Non-pigmented ciliary epithelial cell (primary cell): ENCODE results near the gene CBX5.
"Not testable (repeated sequence)": the region's sequence is repeated elsewhere in the genome, so short reads cannot be mapped to it uniquely, and the experiment has no call there.

Experiments used
- DNase-seq: peaks from one replicate; pipeline ENCODE4 v3.0.0-alpha.2; 2010; ENCODE audit warnings: low read depth

Gene CBX5

DNA sequence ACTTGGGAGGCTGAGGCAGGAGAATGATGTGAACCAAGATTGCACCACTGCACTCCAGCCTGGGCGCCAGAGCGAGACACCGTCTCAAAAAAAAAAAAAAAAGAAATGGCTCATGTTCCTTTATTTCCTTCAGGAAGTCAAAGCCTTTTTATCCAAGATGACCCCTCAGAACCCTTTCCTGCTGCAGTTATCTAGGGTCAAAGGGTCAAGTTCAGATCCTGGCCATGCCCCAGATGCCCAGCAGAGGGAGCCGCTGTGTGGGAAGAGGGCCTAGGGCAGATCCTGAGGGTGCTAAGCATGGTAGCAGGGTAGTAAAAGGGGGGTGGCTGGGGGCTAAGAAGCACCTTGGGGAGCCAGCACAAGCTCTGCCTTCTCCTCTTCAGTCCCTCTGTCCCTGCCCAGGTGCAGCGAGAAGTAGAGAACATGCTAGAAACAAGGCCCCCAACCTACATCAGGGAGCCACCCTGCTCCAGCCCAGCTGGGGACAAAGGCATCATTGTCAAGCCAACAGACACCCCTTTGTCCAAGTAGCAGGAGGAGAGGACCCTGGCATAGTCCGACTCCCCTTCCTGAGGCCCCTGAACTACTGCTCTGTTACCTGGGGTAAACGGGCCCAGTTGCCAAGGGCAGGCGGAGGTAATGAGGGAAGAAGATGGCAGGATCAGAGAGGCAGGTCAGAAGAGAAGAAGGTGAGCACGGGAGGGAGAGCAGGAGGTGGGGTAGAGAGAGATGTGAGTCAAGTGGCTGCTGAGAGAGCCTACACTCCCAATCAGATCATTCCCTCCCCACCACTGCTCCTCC is 14.4 kb upstream of the CBX5 start:
- DNase-seq = no peak

- DNase-seq = no peak
Measured at GRCh38 chr12:54292931-54293241, 13.0 kb upstream of the CBX5 start.

DNA sequence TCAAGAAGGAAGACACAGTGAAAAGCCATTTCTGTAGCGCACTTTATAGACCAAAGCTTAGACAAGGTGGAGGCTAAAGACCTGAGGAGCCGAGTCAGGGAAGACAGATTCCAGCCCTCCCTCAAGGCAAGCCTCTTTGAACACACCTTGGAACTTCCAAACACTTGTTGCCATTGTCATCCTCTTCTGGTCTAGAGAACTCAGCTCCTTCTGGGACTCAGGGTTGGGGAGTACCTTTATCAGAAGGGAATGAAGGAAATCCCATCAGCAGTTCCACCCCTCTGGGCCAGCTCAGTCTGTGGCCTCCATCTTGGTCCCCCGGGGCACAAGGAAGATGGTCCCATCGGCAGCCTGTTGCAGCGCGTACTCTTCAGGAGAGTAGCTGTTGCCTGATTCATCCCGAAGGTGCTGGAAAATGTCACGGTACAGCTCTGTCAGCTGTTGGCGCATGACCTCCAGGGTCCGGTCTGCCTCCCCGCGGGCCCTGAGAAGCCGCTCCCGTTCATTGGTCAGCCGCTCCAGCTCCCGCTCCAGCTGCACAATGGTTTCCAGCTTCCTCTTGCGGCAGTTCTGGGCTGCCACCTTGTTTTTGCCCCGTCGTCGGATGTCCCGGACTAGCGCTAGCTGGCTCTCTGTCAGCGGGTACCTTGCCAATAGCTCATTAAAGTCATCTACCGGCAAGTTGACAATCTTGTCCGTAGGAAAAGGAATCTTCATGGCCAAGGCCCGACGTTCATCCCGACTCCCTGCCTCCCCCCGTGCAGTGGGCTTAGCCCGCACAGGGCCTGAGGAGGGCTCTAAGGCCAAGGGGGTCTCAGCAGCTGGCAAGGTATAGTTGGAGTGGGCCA is 12.4 kb upstream of the CBX5 start:
- DNase-seq = no peak

DNA sequence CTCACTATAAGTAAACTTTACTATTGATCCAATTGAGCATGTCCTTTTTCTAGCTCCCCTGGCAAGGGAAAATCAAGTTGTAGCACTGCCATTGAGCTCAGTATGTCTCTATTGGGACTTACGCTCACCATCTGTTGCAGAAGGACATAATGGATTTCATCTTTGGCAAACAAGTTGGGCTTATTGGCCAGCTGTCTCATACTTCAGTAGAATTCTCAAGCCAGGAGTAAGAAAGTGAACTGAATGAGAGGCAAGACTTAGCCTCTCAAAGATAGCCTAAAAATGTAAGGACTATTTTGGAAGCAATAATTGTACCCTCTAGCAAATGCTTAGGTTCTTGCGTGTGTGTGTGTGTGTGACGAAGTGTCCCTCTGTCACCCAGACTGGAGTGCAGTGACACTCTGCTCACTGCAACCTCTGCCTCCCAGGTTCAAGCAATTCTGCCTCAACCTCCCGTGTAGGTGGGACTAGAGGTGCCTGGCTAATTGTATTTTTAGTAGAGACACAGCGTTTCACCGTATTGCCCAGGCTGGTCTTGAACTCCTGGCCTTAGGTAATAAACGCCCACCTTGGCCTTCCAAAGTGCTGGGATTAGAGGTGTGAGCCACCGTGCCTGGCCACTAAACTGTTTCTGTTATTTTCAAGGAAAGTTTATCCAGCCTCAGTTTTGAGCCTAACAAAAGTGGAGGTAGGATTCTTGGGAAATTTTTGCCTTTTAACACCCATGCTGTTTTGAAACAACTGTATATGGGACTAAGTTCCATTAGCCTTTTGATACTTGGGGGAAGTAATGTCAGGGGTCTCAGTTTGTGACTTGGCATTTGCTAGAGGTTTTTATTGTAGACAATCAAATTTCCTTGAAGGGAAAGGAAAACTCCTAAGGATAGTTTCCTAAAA is 7.6 kb upstream of the CBX5 start:
- no peak for DNase-seq

- no peak for DNase-seq
Measured at GRCh38 chr12:54286042-54287030, 6.4 kb upstream of the CBX5 start.

DNA sequence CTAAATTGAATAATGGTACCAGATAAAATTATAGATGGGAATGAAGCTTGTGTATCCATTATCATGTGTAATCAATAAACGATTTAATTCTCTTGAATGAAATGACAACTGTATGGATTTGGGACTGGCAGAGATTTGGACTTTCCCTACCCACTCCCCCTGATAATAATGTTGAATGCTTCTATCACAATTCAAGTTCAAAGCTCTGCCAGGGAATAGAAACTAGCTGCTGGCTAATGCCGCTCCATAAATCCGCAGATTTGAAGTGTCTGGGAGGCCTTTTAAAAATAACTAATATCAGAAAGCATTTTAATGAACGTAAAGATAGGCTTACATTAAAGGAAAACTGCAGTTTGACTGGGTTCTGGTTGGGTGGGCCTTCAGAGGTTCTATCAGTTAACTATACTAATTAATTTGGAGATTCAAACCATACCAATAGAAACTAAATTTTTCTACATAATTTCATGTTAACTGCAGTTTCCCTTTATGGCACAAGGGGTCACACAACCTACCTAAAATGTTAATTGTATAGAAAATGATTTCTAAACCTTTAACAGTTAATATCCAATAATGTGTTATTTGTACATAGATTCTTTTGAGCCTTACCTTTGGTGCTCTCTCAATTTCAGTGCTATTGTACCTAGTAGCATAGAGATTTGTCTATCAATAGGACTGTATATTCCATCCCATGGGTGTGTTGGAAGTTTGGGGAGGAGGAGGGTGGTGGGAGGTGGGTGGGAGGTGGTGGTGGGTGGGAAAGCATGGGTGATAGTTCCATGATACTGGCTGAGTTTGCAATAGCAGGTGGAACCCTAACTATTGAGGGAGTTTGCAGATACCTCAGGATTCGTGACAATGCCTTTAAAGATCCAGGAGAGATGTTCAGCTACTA is 5.5 kb upstream of the CBX5 start:
- no peak for DNase-seq

GRCh38 chr12:54284070-54284780 is 4.3 kb upstream of the CBX5 start:
- not testable (repeated sequence) for DNase-seq

GRCh38 chr12:54282949-54283593 is 3.1 kb upstream of the CBX5 start:
- no peak for DNase-seq

GRCh38 chr12:54281694-54282093 is 1.8 kb upstream of the CBX5 start:
- DNase-seq = not testable (repeated sequence)

DNA sequence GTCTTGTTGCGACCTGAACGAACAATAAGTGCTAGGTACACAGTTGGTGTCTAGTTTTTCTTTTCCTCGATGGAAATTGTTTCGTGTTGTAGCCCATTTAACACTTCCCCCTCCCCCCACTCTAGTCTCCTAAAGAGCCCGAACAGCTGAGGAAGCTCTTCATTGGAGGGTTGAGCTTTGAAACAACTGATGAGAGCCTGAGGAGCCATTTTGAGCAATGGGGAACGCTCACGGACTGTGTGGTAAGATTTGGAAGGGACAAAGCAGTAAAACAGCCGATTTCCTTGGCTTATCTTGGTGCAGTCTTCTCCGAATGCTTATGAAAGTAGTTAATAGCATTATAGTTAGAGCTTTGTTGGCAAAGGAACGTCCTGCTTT is 1.3 kb upstream of the CBX5 start:
- not testable (repeated sequence) for DNase-seq

GRCh38 chr12:54280468-54281260 is 742 bp upstream of the CBX5 start, which contains the start of gene HNRNPA1:
HNRNPA1 (plus strand) TSS chr12:54280726; CDS start chr12:54280808, 82 bp downstream.
- peak; percentile 100 for DNase-seq

- DNase-seq = no peak
Measured at GRCh38 chr12:54279227-54279631, 693 bp downstream of the CBX5 start.

- DNase-seq = no peak
Measured at GRCh38 chr12:54277823-54278276, 2.1 kb downstream of the CBX5 start.

DNA sequence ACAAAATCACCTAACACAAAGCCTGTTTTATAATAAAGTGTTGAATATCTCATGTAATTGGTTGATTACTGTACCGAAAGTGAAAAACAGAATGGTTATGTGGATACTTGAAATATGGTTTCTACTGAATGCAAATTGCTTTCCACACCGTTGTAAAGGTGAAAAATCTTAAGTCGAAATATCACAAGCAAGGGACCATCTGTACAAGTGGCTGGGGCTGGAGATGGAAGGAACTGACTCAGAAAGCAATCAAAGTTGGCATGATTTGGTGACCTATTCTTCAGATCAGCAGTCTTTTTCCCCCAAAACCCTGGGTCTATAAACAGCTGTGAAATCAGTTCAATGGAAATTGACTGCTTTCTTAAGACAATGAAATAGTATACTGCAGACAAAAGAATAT is 3.6 kb downstream of the CBX5 start:
- DNase-seq = no peak

GRCh38 chr12:54273981-54274380 is 5.9 kb downstream of the CBX5 start:
- DNase-seq = no peak

DNA sequence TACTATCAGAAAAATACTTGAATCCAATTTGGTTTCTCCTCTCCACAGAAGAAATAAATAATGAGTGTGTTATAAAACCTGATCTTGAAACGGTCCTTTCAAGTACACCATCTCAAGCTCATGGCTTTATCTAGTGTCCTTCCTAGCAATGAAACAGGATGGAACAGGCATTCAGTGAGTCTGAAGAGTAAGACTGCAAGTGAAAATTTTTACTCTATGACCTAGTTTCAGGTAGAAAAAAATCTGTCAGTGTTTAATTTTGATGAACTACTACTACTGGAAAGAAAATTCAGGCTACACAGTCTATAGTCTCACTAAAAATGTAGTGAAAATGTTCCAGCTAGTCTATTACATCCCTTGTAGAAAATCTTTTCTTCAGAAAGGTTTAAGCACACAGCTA is 7.7 kb downstream of the CBX5 start:
- no peak for DNase-seq

DNA sequence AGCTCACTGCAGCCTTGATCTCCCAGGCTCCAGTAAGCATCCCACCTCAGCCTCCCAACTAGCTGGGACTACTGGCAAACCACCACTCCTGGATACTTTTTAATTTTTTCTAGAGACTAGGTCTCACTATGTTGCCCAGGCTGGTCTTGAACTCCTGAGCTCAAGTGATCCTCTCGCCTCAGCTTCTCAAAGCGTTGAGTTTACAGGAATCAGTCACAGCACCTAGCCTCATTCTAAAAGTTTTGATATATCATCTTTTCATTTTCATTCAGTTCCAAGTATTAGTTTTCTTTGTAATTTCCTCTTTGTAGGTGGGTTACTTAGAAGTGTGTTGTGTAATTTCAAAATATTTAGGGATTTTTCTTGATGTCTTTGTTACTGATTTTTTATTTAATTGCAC is 9.6 kb downstream of the CBX5 start:
- no peak for DNase-seq

- DNase-seq = no peak
Measured at GRCh38 chr12:54266852-54267251, 13.1 kb downstream of the CBX5 start.
